IMR-90 (cell line): Measurements from ENCODE around the gene GTSE1.

Source experiments
- BHLHE40 ChIP-seq: fragments of 150-350 bp; IDR thresholded peaks from 2 replicates; pipeline ENCODE4 v1.6.1; 2016; ENCODE audit warnings: mild to moderate bottlenecking, low read depth, low read length
- CEBPB ChIP-seq: IDR thresholded peaks from 2 replicates; pipeline ENCODE4 v1.6.1; 2012; ENCODE audit warnings: low read depth, low read length, improper control_type of control experiment
- CHD1 ChIP-seq: IDR thresholded peaks from 2 replicates; pipeline ENCODE4 v1.6.1; 2012; ENCODE audit warnings: low read depth, low read length, improper control_type of control experiment
- MXI1 ChIP-seq: IDR thresholded peaks from 2 replicates; pipeline ENCODE4 v1.6.1; 2012; ENCODE audit warnings: low read depth, mild to moderate bottlenecking, low read length, moderate library complexity, borderline replicate concordance
- NFE2L2 ChIP-seq: fragments of 150-350 bp; IDR thresholded peaks from 2 replicates; pipeline ENCODE4 v1.6.1; 2016; ENCODE audit warnings: low read depth, mild to moderate bottlenecking, low read length
- POLR2A ChIP-seq: IDR thresholded peaks from 2 replicates; pipeline ENCODE4 v1.6.1; 2012; ENCODE audit warnings: mild to moderate bottlenecking, low read depth, low read length
- RFX5 ChIP-seq: IDR thresholded peaks from 2 replicates; pipeline ENCODE4 v1.8.0; 2012; ENCODE audit warnings: low read depth, mild to moderate bottlenecking, low read length, moderate library complexity
- TF ChIP-seq, protein P1 (sequence below): conservative IDR thresholded peaks from 2 replicates; pipeline ENCODE4 v1.5.1; 2012; ENCODE audit warnings: mild to moderate bottlenecking, low read depth, low read length, improper control_type of control experiment
- TF ChIP-seq, protein P2 (sequence below): fragments of 150-350 bp; IDR thresholded peaks from 2 replicates; pipeline ENCODE4 v1.6.1; 2017; ENCODE audit warnings: mild to moderate bottlenecking, antibody characterized with exemption, low read length, low read depth

DNA sequence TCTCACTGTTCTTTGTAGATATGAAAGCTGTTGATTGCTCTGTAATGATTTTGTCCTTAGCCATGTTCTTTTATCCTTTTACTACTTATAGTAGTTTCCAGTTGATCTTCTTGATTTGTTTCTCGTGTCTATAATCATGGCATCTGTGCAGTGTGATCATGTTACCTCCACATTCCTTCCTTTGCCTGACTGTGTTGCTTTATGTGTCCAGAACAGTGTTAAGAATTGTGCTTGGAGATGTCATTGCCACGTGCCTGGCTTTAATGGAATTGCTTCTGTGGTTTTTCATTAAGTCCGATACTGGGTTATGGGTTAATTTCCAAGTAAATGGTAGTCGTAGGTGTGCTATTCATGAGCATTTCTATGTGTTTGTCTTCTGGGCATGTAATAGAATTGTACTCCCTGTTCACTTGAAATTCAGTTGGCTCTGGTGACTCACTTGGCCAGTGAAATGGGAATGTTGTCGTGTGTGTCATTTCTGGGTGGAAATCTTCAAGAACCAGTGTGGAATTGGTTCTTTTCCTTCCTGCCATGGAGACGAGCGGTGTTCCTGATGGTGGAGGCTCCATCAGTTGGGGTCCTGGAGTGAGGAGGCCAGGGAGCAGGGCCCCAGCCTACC lies 6.8 kb downstream of the GTSE1 start:
- TF ChIP-seq, protein P1, sequence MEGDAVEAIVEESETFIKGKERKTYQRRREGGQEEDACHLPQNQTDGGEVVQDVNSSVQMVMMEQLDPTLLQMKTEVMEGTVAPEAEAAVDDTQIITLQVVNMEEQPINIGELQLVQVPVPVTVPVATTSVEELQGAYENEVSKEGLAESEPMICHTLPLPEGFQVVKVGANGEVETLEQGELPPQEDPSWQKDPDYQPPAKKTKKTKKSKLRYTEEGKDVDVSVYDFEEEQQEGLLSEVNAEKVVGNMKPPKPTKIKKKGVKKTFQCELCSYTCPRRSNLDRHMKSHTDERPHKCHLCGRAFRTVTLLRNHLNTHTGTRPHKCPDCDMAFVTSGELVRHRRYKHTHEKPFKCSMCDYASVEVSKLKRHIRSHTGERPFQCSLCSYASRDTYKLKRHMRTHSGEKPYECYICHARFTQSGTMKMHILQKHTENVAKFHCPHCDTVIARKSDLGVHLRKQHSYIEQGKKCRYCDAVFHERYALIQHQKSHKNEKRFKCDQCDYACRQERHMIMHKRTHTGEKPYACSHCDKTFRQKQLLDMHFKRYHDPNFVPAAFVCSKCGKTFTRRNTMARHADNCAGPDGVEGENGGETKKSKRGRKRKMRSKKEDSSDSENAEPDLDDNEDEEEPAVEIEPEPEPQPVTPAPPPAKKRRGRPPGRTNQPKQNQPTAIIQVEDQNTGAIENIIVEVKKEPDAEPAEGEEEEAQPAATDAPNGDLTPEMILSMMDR, result no peak
- TF ChIP-seq POLR2A (no peak), MXI1 (no peak), NFE2L2 (no peak), BHLHE40 (no peak), CHD1 (no peak), RFX5 (no peak), CEBPB (no peak)
- TF ChIP-seq, protein P2, sequence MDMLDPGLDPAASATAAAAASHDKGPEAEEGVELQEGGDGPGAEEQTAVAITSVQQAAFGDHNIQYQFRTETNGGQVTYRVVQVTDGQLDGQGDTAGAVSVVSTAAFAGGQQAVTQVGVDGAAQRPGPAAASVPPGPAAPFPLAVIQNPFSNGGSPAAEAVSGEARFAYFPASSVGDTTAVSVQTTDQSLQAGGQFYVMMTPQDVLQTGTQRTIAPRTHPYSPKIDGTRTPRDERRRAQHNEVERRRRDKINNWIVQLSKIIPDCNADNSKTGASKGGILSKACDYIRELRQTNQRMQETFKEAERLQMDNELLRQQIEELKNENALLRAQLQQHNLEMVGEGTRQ, result no peak
